T-helper 2 cell treated with Interferon-gamma antibody and Interleukin-4, amounts not matched to agents 100 ng/mL and 5 ng/mL, for 36 hours (primary cell): ENCODE measurements around the gene HSF4. TPM values are rescaled to one million over a fixed set of nuclear protein-coding genes. Genes with fewer than 3 reads are reported as not detected.

Experiments
- intact Hi-C: fragments of 100-400 bp; cut with micrococcal nuclease; formaldehyde crosslinking; loops from one replicate; pipeline ENCODE4 v1.15.1; 2023
- total RNA-seq: library from RNA; stranded (reverse); gene quantifications from 2 replicates; pipeline ENCODE4 v1.2.3, GENCODE V29; 2022

Gene HSF4
- total RNA-seq, 1 donor from 2014 or later, result 43.9 TPM

DNA sequence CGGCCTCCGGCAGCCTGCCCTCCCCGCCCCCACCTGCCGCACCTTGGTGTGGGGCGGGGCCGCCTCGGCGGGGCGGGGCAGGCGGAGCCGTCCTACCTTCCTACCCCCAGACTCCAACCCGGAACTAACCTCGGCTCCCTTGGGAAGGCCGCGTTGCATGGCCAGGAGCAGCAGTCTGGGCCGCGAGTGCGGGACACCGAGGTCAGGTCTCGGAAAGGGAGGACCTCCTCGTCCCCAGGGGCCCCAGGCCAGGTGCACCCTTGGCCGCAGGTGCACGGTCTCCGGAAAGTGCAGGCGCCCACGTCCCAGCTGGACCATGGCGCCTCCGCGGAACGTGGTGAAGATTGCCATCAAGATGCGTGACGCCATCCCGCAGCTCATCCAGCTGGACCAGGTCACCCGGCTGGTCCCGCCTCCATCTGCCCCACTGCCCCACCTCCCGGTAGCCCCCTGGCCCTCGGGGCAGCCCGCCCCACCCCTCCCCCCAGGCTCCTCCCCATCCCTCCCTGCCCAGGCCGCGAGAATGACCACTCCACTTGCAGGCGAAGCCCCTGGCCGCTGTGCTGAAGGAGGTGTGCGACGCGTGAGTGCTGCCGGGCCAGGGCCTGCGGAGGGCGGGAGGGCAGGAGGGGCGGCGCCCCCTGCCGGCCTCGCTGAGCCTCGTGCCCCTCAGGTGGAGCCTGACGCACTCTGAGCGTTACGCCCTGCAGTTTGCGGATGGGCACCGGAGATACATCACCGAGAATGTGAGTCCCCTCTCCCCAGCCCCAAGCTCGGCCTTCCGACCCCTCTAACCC, 34.7 kb downstream of the HSF4 start, which contains the start of gene ELMO3:
Gene ELMO3, plus strand, starts transcription at position 121 of the 797 bp plus-strand sequence. Its CDS starts 196 bp downstream, at position 317.
- intact Hi-C loops, result no loop called here

DNA sequence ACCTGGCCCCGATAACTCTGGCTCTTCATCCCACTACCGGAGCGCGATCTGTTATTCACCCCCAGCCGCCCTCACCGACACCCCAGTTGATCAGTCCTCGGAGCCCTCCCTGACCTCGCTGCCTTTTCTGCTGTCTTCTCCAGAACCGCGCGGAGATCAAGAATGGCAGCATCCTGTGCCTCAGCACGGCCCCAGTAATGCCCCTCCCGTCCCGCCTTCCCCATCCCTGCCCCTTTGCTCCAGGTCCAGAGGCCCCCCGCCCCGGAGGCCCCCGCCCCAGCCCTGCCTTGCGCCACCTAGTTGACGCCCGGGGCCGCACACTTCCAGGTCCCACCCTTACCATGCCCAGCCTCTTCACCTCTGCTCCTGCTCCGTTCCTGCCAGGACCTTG, 35.3 kb downstream of the HSF4 start:
- intact Hi-C loops, result no loop called here

GRCh38 chr16:67200491-67200890, 35.9 kb downstream of the HSF4 start:
- intact Hi-C loops, result no loop called here

- intact Hi-C loops, result no loop called here
Measured at GRCh38 chr16:67201411-67202345, 37.1 kb downstream of the HSF4 start.

DNA sequence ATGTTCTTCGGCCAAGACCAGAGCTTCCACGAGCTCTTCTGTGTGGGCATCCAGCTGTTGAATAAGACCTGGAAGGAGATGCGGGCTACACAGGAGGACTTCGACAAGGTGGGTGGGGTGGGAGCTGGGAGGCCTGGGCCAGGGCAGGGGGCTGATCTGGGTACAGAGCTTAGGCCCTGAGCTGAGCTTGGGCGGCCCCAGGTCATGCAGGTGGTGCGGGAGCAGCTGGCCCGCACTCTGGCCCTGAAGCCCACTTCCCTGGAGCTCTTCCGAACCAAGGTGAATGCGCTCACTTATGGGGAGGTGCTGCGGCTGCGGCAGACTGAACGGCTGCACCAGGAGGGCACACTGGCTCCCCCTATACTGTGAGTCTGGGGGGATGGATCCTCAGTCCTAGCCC, 37.9 kb downstream of the HSF4 start:
- intact Hi-C loops, result no loop called here

- intact Hi-C loops, result no loop called here
Measured at GRCh38 chr16:67202956-67203493, 38.5 kb downstream of the HSF4 start.

DNA sequence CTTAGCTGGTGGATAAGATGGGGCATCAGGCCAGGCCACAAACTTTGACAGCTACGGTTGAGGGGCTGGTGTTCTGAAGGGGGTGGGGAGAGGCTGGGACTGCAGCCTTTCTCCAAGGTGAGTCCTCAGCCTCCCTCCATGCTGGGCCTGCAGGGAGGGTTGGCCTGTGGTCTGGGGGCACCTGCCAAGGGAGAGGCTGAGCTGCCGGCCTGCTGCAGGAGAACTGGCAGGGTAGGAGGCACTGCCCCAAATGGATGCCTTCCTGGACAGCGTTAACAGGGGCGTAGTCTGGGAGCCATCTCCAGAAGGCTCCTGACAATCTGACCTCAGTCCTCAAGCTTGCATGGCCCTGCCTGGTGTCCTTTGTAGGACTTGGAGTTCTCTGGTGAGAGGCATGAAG, 39.5 kb downstream of the HSF4 start:
- intact Hi-C loops, result no loop called here

DNA sequence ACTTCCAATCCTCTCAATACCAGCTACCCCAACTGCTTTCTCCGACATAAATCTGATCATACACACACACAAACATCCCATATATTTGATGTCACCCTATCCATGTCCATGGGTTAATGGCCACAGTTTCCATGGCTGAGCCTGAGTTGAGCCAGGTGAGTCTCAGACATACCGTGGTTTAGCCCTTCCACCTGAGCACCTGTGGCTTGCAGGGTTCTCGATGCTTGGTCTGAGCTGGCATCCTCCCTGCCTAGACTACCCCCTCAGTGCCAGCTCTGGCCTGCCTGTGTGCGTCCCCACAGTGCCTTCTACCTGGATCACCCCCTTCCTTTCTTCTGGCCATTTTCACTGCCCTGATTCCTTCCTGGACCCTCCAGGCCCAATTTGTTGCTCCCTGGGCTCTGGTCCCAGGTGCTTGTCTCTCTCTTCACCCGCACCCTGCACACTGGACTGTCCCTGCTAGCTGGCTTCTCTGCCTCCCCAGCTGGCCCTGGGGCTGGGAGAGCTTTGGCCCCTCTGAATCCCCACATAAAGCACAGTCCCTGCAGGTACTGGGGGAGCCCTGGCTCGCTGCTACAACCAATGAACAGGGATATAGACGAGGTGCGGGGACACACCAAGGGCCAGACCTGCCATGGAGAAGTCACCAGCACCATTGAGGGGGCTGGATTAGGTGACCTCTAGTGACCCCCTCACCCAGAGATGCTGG, 41.7 kb downstream of the HSF4 start:
- intact Hi-C loops, result no loop called here

DNA sequence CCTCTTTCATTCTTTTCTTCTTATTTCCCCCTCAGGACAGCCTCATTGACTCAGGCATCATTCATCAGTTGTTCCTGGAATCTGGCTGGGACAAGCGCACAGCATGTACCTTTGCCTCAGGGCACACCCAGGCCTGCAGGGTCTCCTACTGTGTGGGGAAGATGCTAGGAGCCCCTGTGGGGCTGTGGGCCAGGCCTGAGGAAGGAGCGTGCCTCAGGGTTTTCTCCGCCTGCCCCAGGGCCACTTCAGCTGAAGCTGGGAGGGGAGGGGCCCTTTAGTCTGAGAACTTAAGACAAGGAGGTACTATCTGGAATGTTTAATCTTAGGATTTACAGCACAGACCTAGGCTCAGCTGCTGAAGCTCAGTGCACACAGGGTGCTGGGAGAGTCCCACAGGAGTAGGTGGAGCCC, 42.3 kb downstream of the HSF4 start:
- intact Hi-C loops, result no loop called here

DNA sequence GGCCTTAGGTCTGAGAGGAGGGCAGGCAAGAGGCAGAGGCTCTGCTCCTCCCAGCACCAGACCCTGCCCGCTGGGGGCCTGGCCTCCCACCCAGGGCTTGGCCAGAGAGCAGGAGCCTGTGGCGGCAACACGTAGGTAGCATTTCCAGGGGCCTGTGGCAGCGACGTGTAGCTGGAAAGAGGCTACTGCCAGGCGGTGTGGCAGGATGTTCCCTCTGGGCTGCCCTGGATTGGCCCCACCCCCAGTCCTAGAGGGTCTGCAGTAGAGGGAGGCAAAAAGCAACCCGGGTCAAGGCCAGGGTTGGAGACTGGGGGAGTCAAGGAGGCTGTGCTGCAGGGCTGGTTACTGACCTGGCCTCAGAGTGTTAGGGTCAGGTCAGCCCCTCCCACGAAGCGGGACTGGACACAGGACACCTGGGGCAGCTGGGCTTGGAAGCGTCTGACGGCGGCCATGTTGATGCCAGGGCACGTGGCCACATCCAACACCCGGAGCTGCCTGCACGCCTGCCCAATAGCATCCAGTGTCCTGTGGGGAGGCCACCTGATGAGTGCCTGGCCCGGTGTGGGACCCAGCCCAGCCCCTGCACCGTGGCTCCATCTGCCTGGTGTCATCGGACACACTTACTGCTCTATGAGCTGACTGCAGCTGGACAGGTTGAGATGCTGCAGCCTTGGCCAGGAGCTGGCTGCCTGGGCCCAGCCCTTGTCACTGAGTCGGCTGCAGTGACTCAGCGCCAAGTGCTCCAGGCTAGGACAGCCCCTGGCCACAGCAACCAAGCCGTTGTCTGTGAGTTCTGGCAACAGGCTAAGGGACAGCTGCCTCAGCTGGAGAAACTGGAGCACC, 42.9 kb downstream of the HSF4 start:
- intact Hi-C loops, result no loop called here

DNA sequence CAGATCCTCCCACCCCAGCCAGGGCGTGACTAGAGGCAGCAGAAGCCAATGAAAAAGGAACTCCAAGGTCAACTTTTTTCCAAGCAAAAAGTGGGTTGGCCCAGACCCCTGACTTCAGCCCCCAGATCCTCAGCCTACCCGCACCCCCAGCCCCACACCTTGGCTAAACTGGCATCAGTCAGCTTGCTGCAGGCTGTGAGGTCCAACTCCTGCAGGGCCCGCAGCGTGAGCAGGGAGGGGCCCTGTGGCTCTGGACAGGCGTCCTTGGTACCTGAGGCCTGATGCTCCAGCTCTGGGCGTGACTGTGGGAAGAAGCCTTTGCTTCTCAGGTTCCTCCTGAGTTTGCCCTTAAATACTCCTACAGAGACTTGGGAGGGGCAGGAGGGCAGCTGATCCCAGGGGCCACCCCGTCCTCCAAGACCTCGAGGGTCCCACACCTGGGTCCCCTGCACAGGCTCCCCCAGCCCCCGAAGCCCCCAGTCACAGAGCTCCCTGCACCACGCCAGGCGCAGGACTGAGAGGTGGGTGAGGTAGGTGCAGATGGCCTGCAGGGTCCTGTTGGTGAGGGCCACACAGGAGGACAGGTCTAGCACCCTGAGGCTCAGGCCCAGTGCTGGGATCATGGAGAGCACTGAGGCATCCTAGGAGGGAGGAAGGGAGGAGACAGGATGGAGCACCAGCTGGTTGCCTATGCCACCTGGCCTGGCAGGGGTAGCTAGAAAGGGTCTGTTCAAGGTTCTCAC, 43.8 kb downstream of the HSF4 start:
- intact Hi-C loops, result no loop called here

GRCh38 chr16:67209565-67209964, 45.0 kb downstream of the HSF4 start:
- intact Hi-C loops, result no loop called here

GRCh38 chr16:67210069-67210937, 45.8 kb downstream of the HSF4 start:
- intact Hi-C loops, result no loop called here

GRCh38 chr16:67211674-67212073, 47.1 kb downstream of the HSF4 start:
- intact Hi-C loops, result no loop called here

- intact Hi-C loops, result no loop called here
Measured at GRCh38 chr16:67212766-67213165, 48.2 kb downstream of the HSF4 start.

- intact Hi-C loops, result no loop called here
Measured at GRCh38 chr16:67213197-67214019, 48.9 kb downstream of the HSF4 start.

GRCh38 chr16:67215706-67216105, 51.2 kb downstream of the HSF4 start:
- intact Hi-C loops, result no loop called here
